MG63 (cell line): ENCODE data around the gene PTOV1. TPM values are rescaled to one million over a fixed set of nuclear protein-coding genes. Genes with fewer than 3 reads are reported as not detected.

ENCODE experiments used
- DNase-seq: peaks from one replicate; pipeline ENCODE4 v3.0.0-alpha.2; 2020
- H3K27me3 ChIP-seq: fragments of 250-450 bp; sonication (Bioruptor Pico); 2 replicates; pipeline ENCODE4 v1.5.1; 2020; ENCODE audit warnings: mild to moderate bottlenecking, moderate library complexity
- H3K36me3 ChIP-seq: fragments of 250-450 bp; sonication (Bioruptor Pico); 2 replicates; pipeline ENCODE4 v1.5.1; 2020; ENCODE audit warnings: mild to moderate bottlenecking, moderate library complexity
- H3K4me3 ChIP-seq: fragments of 250-450 bp; sonication (Bioruptor Pico); 2 replicates; pipeline ENCODE4 v1.5.1; 2020; ENCODE audit warnings: mild to moderate bottlenecking, moderate library complexity
- H3K9me3 ChIP-seq: fragments of 250-450 bp; sonication (Bioruptor Pico); 2 replicates; pipeline ENCODE4 v1.5.1; 2020; ENCODE audit warnings: mild to moderate bottlenecking, moderate library complexity
- total RNA-seq: library from RNA; depleted of rRNA; stranded (reverse); fragments of >200 nt; shearing (Covaris generic); gene quantifications from 2 replicates; pipeline ENCODE4 v1.2.3, GENCODE V29; 2014; ENCODE audit warnings: low replicate concordance

PTOV1 gene
- total RNA-seq, 1 experiment from 2014 or later, result 96.1 TPM

DNA sequence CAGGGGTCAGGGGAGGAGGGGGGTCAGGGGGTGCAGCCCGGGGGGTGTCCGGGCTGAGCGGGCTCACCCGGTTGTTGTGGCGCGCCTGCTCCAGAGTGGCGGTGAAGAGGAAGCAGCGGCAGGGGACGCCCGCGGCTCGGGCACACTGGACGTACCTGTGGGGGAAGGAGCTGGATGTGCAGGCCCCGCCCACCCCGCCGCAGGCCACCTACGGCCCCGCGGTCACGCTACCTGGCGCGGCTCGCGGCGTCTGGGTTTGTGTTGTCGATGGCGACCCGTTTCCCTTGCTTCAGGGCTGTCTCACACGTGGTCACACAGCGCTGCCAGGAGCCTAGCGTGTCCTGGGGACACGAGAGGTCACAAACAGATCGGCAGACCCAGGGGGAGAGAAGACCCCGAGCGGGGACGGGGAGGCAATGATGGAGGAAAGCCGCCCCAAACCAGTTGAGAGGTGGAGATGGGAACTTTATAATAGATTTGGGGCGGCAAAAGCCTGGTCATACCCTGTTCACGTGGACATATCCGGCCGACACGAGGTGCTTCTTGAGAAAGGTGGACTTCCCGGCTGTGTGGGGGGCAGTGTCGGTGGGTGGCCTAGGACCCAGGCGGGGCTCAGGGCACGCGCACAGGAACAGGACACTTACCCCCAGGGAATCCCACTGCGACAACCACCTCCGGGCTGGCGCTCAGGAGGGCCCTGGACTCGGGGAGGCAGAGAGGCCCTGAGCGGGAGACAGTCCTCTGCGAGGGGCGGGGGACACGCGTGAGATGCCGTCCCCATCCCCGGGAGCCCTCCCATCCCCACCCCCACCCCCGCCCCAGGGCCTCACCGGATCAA is 10.8 kb downstream of the PTOV1 start:
- DNase-seq, result no peak
- Histone ChIP-seq H3K27me3 (no peaks in the 10 kb centered on the region), H3K9me3 (no peaks in the 10 kb centered on the region), H3K4me3 (no peak overlapping the region), H3K36me3 (peaks cover 79% of the 10 kb centered on the region)

DNA sequence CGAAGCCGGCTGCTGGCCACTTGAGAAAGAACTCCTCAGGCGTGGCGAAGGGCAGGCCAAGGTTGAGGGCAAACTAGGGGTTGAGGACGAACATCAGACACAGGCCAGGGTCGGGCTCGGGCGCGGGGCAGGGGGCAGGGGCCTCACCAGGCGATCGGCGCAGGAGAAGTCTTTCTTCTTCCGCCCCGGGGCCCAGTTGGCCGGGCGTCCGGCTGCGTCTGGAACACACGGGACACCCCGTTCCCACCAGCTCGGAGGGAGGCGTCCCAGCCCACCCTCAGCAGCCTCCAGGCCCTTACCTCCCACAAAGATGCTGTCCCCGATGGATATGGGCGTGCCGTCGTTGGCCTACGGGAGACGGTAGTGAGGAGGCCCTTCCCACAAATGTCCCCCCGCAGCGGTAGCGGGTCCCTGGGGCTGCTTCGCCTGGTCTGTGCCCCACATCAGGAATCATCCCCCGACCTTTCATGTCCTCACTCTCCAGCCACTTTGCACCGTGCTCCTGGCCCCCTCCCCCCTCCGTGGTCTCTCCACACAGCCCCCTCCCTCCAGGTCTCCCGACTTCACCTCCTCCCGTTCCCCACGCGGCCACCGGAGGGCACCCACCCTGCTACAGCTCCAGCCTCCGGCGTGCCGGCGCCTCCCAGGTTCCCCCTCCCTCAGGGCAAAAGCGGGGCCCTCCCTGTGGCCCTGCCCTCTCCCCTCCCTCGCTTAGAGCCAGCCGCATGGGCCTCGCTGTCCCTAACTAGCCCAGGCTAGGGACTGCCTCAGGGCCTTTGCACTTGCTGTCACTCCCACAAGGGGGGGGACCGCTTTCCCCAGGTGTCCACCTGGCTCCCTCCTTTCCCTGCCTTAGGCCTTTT is 11.7 kb downstream of the PTOV1 start:
- DNase-seq, result no peak
- Histone ChIP-seq H3K27me3 (no peaks in the 10 kb centered on the region), H3K36me3 (peaks cover 72% of the 10 kb centered on the region), H3K4me3 (no peak overlapping the region), H3K9me3 (no peaks in the 10 kb centered on the region)

DNA sequence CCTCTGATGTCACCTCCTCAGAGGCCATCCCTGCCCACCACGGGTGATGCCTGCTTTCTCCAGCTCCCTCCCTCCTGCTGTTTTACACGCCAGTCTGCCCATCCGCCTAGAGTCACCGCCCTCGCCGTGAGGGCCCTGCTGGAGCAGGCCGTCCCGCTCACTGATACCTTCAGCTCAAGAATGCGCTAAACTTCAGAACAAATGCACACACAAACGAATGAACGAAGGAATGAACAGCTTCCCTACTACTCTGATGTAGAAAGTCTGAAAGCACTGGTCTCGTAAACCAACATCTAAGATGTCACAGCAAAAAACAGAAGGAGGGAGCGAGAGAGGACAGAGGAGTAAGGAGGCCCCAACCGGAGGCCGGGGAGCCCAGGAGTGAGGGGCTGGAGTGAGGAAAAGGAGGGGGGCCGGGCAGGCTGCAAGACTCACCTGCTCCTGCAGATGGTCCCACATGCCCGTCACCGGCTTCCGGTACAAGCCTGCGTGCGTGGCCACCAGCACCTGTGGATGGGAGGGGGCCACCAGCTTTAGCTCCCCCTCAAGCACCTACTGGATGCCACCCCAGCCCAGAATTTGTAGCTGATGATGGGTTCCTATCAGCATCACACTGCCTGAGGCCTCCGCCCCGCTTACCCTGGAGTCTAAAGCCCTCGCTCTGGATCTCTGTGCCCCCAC is 12.4 kb downstream of the PTOV1 start:
- H3K36me3 ChIP-seq, result peaks cover 67% of the 10 kb centered on the region
- no peaks in the 10 kb centered on the region for H3K27me3 ChIP-seq
- no peak overlapping the region for H3K4me3 ChIP-seq
- no peaks in the 10 kb centered on the region for H3K9me3 ChIP-seq
- DNase-seq, result no peak

GRCh38 chr19:49863935-49864320 is 13.0 kb downstream of the PTOV1 start:
- DNase-seq, result no peak
- H3K36me3 ChIP-seq, result peaks cover 62% of the 10 kb centered on the region
- H3K4me3 ChIP-seq, result no peak overlapping the region
- no peaks in the 10 kb centered on the region for H3K9me3 ChIP-seq
- H3K27me3 ChIP-seq, result no peaks in the 10 kb centered on the region

DNA sequence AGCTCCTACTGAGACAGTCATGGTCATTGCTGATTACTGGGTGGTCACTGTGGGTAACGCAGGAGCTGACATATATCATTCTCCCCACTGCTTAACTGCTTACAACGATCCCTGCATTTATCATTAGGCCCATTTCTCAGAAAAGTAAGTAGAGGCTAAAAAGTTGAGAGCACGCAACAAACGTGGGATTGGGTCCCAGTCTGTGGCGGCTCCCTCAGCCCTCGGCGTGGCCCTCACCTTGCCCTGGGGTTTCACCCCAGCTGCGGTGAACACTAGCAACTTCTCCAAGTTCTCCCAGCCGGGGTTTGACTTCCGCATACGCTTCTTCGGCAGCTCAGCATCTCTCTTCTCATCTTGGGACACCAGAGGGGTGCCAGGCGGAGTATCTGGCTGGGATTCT is 13.9 kb downstream of the PTOV1 start:
- H3K27me3 ChIP-seq, result no peaks in the 10 kb centered on the region
- H3K4me3 ChIP-seq, result no peak overlapping the region
- H3K9me3 ChIP-seq, result no peaks in the 10 kb centered on the region
- peaks cover 55% of the 10 kb centered on the region for H3K36me3 ChIP-seq
- DNase-seq, result no peak

GRCh38 chr19:49866933-49867782 is 16.2 kb downstream of the PTOV1 start, which contains the start of gene PNKP:
PNKP (minus strand) TSS chr19:49867576; CDS start chr19:49867204, 372 bp downstream.
- Histone ChIP-seq H3K36me3 (peaks cover 55% of the 10 kb centered on the region), H3K4me3 (peak within 1 kb of the TSS; percentile 100), H3K27me3 (no peaks in the 10 kb centered on the region), H3K9me3 (no peaks in the 10 kb centered on the region)
- DNase-seq, result peak; percentile 94

GRCh38 chr19:49869009-49869483 is 18.1 kb downstream of the PTOV1 start:
- Histone ChIP-seq H3K4me3 (peak overlapping the region; percentile 38), H3K36me3 (peaks cover 48% of the 10 kb centered on the region), H3K27me3 (no peaks in the 10 kb centered on the region), H3K9me3 (no peaks in the 10 kb centered on the region)
- DNase-seq, result no peak

- no peaks in the 10 kb centered on the region for H3K27me3 ChIP-seq
- DNase-seq, result peak; percentile 97
- H3K4me3 ChIP-seq, result peak overlapping the region; percentile 50
- peaks cover 48% of the 10 kb centered on the region for H3K36me3 ChIP-seq
- no peaks in the 10 kb centered on the region for H3K9me3 ChIP-seq
These were observed 18.7 kb downstream of the PTOV1 start for GRCh38 chr19:49869484-49870308.

GRCh38 chr19:49870309-49870901 is 19.4 kb downstream of the PTOV1 start:
- no peak for DNase-seq
- H3K9me3 ChIP-seq, result no peaks in the 10 kb centered on the region
- peak overlapping the region; percentile 50 for H3K4me3 ChIP-seq

GRCh38 chr19:49871349-49871985 is 20.5 kb downstream of the PTOV1 start:
- H3K36me3 ChIP-seq, result peaks cover 41% of the 10 kb centered on the region
- no peak for DNase-seq

More at GRCh38 chr19:49870309-49870901, 19.4 kb downstream of the PTOV1 start:
- Histone ChIP-seq H3K27me3 (no peaks in the 10 kb centered on the region), H3K36me3 (peaks cover 46% of the 10 kb centered on the region)

GRCh38 chr19:49872245-49873128 is 21.5 kb downstream of the PTOV1 start:
- Histone ChIP-seq H3K36me3 (peaks cover 40% of the 10 kb centered on the region), H3K9me3 (no peaks in the 10 kb centered on the region), H3K4me3 (no peak overlapping the region), H3K27me3 (no peaks in the 10 kb centered on the region)
- no peak for DNase-seq

More at GRCh38 chr19:49871349-49871985, 20.5 kb downstream of the PTOV1 start:
- H3K4me3 ChIP-seq, result no peak overlapping the region
- H3K27me3 ChIP-seq, result no peaks in the 10 kb centered on the region
- H3K9me3 ChIP-seq, result no peaks in the 10 kb centered on the region

- Histone ChIP-seq H3K4me3 (no peak overlapping the region), H3K9me3 (no peaks in the 10 kb centered on the region), H3K27me3 (no peaks in the 10 kb centered on the region), H3K36me3 (peaks cover 40% of the 10 kb centered on the region)
- no peak for DNase-seq
These were observed 22.2 kb downstream of the PTOV1 start for GRCh38 chr19:49873129-49873521.

DNA sequence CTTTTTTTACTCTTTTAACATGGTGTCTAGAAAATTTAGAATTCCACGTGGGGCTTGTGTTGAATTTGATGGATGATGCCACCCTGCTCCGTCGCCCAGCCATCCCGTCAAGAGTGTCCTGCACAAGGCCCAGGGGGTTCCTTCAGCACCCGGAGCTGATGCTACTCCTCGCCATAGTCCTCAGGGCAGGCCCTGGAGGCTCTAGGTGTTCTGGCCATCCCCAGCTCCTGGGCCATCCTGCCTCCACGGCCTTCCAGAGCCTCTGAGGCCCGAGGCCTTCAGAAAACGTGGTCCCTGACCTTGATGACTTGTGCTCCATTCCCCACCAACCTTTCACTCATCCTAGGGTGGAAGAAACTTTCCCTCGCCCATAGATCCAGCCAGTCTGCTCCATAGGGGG is 22.9 kb downstream of the PTOV1 start:
- peaks cover 45% of the 10 kb centered on the region for H3K36me3 ChIP-seq
- H3K4me3 ChIP-seq, result no peak overlapping the region
- DNase-seq, result no peak
- no peaks in the 10 kb centered on the region for H3K27me3 ChIP-seq
- H3K9me3 ChIP-seq, result no peaks in the 10 kb centered on the region
